GM12874 (cell line): Measurements from ENCODE around the gene RETSAT.

ENCODE experiments used
- CTCF ChIP-seq: IDR thresholded peaks from 2 replicates; pipeline ENCODE4 v1.5.1; 2011; ENCODE audit warnings: low read depth, mild to moderate bottlenecking, control low read depth, low read length, moderate library complexity; ENCODE audit not compliant: insufficient read depth

Gene RETSAT

GRCh38 chr2:85340034-85340892 is 14.1 kb downstream of the RETSAT start:
- no peak for TF ChIP-seq CTCF

- no peak for TF ChIP-seq CTCF
These were observed 19.4 kb downstream of the RETSAT start for GRCh38 chr2:85334928-85335327.

- TF ChIP-seq CTCF: no peak
These were observed 23.3 kb downstream of the RETSAT start for GRCh38 chr2:85330839-85331636.

GRCh38 chr2:85329181-85329651 is 25.1 kb downstream of the RETSAT start:
- TF ChIP-seq CTCF: no peak

GRCh38 chr2:85327822-85328617 is 26.3 kb downstream of the RETSAT start, which contains the start of gene TGOLN2:
Gene TGOLN2 (minus strand): TSS chr2:85327989. CDS start chr2:85327962, 27 bp downstream.
- TF ChIP-seq CTCF: no peak

GRCh38 chr2:85327160-85327821 is 27.0 kb downstream of the RETSAT start:
- TF ChIP-seq CTCF: no peak
